HG03378 (cell line): ENCODE data around the gene ZNF132.

ENCODE experiments used
- ATAC-seq: cut with Tn5 transposase; IDR thresholded peaks from one replicate; pipeline ENCODE4 v1.9.1; 2021; ENCODE audit warnings: mild to moderate bottlenecking, moderate library complexity; ENCODE audit not compliant: unreplicated experiment

ZNF132 gene

DNA sequence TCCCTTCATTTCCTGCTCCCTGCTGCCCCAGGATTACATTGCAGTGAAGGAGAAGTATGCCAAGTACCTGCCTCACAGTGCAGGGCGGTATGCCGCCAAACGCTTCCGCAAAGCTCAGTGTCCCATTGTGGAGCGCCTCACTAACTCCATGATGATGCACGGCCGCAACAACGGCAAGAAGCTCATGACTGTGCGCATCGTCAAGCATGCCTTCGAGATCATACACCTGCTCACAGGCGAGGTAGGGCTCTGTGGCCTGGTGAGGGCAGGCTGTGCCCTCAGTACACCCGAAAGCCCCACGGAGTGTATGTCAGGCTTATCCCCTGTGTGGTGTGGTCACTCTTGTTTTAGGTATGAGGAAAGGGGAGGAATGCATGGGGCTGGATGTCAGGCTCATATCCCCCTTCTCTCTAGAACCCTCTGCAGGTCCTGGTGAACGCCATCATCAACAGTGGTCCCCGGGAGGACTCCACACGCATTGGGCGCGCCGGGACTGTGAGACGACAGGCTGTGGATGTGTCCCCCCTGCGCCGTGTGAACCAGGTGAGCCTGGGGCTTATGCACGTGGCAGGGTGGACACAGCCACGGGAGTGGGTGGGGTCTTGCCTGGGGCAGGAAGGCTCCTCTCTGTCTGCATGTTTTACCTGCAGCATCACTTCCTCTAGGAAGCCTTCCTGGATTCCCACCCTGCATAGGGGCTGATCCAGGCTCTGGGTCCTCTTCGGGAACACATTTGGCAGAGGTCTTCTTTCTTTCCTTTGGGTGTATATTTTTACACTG is 46.8 kb downstream of the ZNF132 start:
- ATAC-seq: no peak

DNA sequence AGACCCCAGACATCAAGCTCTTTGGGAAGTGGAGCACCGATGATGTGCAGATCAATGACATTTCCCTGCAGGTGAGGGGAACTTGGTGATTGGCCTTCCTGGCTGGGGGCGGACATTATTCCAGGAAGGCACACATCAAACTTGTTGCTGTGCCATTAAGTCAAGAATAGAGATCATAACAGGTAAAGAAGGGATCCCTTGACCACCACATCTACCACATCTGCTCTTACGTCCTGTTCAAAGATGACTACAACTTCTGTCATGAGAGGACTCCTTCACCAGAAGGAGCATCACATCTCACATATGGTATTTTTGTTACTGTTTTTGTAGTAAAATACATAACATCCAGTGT is 51.8 kb downstream of the ZNF132 start:
- ATAC-seq: no peak

GRCh38 chr19:58387338-58388174 is 52.4 kb downstream of the ZNF132 start:
- no peak for ATAC-seq

DNA sequence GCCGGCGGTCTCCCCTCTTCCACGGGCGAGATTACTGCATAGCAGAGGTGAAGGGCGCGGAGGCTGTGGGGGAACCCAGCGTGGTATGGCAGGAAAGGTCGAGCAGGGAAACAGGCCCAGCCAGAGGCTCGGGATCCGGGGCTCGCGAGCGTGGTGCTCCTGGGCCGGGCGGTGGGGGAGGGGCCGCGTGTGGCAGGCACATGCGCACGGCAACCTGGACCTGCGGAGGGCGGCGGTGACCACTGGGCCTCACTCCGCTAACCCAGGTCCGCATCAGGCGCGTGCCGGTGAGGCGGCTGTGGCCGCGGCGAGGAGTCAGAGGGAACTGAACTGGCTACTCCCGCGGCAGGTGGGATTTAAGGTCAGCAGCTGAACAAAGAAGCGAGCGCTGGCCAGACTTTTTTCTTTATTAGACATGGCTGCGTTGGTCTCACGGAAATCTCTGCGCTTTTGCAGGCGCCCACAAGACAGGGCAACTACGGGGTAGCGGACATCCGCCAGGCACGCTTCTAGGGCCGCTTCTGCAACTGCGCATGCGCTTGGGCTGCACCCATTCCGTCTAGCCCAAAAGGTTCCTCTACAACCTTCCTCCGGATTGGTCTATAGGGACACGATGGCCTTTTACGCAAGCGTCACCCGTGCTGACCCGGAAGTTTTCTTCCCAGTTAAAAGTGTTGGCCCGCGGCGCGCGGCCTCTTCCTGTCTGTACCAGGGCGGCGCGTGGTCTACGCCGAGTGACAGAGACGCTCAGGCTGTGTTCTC is 53.2 kb downstream of the ZNF132 start, which contains the start of gene RPS5:
Gene RPS5 (plus strand): TSS at position 694 of the 762 bp plus-strand sequence. CDS start 869 bp downstream, outside the sequence.
- ATAC-seq: peak; percentile 74

DNA sequence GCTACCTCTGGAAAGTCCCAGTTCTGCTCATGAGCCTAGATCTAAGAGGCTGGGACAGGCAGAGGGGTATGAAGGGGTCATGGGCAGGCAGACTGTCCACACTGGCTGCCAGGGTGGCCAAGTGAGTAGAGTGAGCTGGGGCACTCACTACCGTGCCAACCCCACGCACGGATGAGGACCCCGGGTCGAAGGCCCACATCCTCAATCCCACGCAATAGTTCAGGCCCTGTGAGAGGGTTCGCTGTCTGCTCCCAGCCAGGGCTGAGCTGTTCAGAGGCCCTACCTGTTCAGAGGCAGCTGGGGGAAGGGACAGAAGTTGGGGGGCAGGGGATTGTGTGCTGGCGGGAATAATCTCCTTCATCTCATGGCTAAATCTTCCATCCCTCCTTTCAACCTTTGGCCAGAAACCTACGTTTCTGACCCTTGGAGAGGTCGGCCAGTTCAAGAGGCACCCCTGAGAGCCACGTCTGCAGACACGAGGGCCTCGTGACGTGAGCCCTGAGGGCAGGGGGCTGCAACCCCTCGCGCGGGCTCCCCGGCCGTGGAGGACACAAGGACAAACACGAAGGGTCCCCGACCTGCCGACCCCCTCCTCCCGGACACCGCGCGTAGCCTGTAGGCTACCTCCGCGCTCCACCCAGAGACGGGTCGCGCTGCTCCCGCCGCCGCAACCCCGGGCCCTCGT is 53.9 kb downstream of the ZNF132 start:
- ATAC-seq: no peak

- no peak for ATAC-seq
Measured at GRCh38 chr19:58385313-58385890, 54.6 kb downstream of the ZNF132 start.

DNA sequence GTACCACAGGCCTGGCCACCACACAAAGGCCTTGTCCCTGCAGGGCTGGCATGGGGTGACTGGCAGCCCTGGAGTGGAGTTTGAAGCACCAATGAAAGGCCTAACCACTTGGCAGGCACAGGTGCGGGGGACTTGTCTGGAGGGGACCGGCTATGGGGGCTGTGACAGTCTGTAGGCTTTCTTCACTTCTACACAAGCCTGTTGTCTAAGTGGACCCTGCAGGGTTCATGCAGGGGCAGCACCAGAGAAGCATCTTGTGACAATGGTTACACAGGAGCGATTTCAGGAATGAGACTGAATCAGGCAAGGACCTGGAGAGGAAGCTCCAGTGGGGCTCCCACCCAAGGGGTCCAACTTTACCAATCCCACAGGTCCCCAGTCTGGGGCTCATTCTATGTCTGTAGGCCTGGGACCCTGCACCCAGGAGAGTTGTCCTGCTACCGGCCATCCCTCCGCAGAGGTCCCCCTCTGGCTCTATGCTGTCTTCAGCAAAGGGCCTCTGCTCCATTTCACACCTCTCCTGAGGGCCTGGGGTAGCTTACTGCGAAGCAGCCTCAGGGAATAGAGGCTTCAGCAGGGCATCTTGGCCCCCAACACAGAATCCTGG is 56.9 kb downstream of the ZNF132 start:
- ATAC-seq: no peak
